Trophoblast cell (in vitro differentiated cells and primary cell): Measurements from ENCODE around the gene ATXN7.

Experiments
- DNase-seq, 2 donors: peaks; one replicate each; pipeline ENCODE4 v3.0.0-alpha.2; 2016
- H2AFZ ChIP-seq: 2 replicates; pipeline ENCODE4 v1.6.1; 2013; ENCODE audit warnings: low read length, moderate library complexity, mild to moderate bottlenecking; ENCODE audit not compliant: insufficient read depth, poor library complexity
- H2AK5ac ChIP-seq: 2 replicates; pipeline ENCODE4 v1.6.1; 2013; ENCODE audit warnings: mild to moderate bottlenecking, low read length
- H2BK120ac ChIP-seq: 2 replicates; pipeline ENCODE4 v1.6.1; 2013; ENCODE audit warnings: low read length, mild to moderate bottlenecking, moderate library complexity; ENCODE audit not compliant: insufficient read depth, poor library complexity
- H2BK12ac ChIP-seq: 2 replicates; pipeline ENCODE4 v1.6.1; 2013; ENCODE audit warnings: mild to moderate bottlenecking, low read length, moderate library complexity
- H2BK5ac ChIP-seq: 2 replicates; pipeline ENCODE4 v1.6.1; 2013; ENCODE audit warnings: low read length, low read depth, moderate library complexity, mild to moderate bottlenecking; ENCODE audit not compliant: poor library complexity
- H3K14ac ChIP-seq: 2 replicates; pipeline ENCODE4 v1.6.1; 2013; ENCODE audit warnings: mild to moderate bottlenecking, low read length
- H3K18ac ChIP-seq: 2 replicates; pipeline ENCODE4 v1.6.1; 2013; ENCODE audit warnings: mild to moderate bottlenecking, low read length
- H3K23ac ChIP-seq: 2 replicates; pipeline ENCODE4 v1.6.1; 2013; ENCODE audit warnings: low read length
- H3K27ac ChIP-seq: 2 replicates; pipeline ENCODE4 v1.5.1; 2013; ENCODE audit warnings: low read depth, mild to moderate bottlenecking, inconsistent platforms, low read length, moderate library complexity
- H3K27me3 ChIP-seq: 2 replicates; pipeline ENCODE4 v1.6.1; 2013; ENCODE audit warnings: inconsistent platforms, mild to moderate bottlenecking, low read length, moderate library complexity; ENCODE audit not compliant: insufficient read depth
- H3K36me3 ChIP-seq, 2 experiments: 1 replicate in 1 of 2; 2 replicates in 1 of 2; pipeline ENCODE4 v1.6.1; 2013; ENCODE audit warnings: low read length in 2 of 2, mild to moderate bottlenecking in 2 of 2, moderate library complexity in 1 of 2; ENCODE audit not compliant: insufficient read depth in 2 of 2, control insufficient read depth in 1 of 2
- H3K4ac ChIP-seq: 2 replicates; pipeline ENCODE4 v1.6.1; 2013; ENCODE audit warnings: low read depth, mild to moderate bottlenecking, low read length, moderate library complexity
- H3K4me1 ChIP-seq, 2 experiments: 1 replicate in 1 of 2; 2 replicates in 1 of 2; pipeline ENCODE4 v1.6.1; 2013; ENCODE audit warnings: low read length in 2 of 2, mild to moderate bottlenecking in 2 of 2, moderate library complexity in 1 of 2; ENCODE audit not compliant: insufficient read depth in 2 of 2, control insufficient read depth in 1 of 2
- H3K4me2 ChIP-seq: 2 replicates; pipeline ENCODE4 v1.6.1; 2013; ENCODE audit warnings: inconsistent platforms, mild to moderate bottlenecking, low read length, moderate library complexity
- H3K4me3 ChIP-seq: 2 replicates; pipeline ENCODE4 v1.5.1; 2013; ENCODE audit warnings: mild to moderate bottlenecking, low read depth, low read length, inconsistent platforms
- H3K79me1 ChIP-seq: one replicate; pipeline ENCODE4 v1.6.1; 2013; ENCODE audit warnings: low read length
- H3K79me2 ChIP-seq: 2 replicates; pipeline ENCODE4 v1.6.1; 2013; ENCODE audit warnings: low read length, mild to moderate bottlenecking; ENCODE audit not compliant: control insufficient read depth, insufficient read depth, poor library complexity
- H3K9ac ChIP-seq: 2 replicates; pipeline ENCODE4 v1.6.1; 2013; ENCODE audit warnings: mild to moderate bottlenecking, low read length
- H3K9me3 ChIP-seq: 2 replicates; pipeline ENCODE4 v1.6.1; 2013; ENCODE audit warnings: low read depth, mild to moderate bottlenecking, control low read depth, inconsistent platforms, low read length; ENCODE audit not compliant: insufficient read depth
- H4K12ac ChIP-seq: 2 replicates; pipeline ENCODE4 v1.6.1; 2013; ENCODE audit warnings: low read depth, mild to moderate bottlenecking, low read length, moderate library complexity
- H4K8ac ChIP-seq: 2 replicates; pipeline ENCODE4 v1.6.1; 2013; ENCODE audit warnings: low read depth, mild to moderate bottlenecking, low read length, moderate library complexity
- H4K91ac ChIP-seq: one replicate; pipeline ENCODE4 v1.6.1; 2013; ENCODE audit warnings: low read depth, mild to moderate bottlenecking, low read length, moderate library complexity
- WGBS: extraction: QIAGEN DNeasy Blood & Tissue Kit; methylation state at CpG from one replicate; pipeline ENCODE4 v1.1.7; 2013; ENCODE audit warnings: missing lambda C conversion rate; ENCODE audit not compliant: insufficient read length, insufficient coverage; ENCODE audit errors: extremely low coverage; 5-methylcytosine and 5-hydroxymethylcytosine counted together

ATXN7 gene

GRCh38 chr3:63857311-63857710, 6.4 kb upstream of the ATXN7 start:
- no peak overlapping the region for H3K18ac ChIP-seq
- no CpG with 5 or more reads among the region's 2 CpGs for WGBS
- H3K36me3 ChIP-seq: no peaks in the 10 kb centered on the region

DNA sequence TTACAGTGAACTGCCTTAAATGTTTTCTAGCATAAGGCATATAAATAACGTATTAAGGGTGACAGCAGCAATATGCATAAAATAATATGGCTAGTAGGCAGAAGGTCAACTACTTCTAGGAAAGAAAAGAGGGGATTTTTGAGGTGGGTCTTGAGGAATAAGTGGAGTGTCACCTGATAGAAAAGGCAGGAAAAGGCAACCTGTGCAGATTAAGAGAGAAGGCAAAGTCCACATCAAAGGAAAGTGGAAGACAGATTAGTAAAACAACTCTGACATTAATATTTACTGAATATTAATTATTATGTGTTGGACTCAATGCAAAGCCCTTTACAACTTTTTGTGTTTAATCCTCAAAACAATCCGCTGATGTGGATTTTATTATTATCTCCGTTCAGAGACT, 2.9 kb upstream of the ATXN7 start:
- no CpG with 5 or more reads among the region's 3 CpGs for WGBS
- Histone ChIP-seq H2BK120ac (no peak overlapping the region), H4K8ac (no peak overlapping the region), H2BK12ac (no peak overlapping the region), H3K27me3 (no peaks in the 10 kb centered on the region), H3K4me2 (no peak overlapping the region), H4K12ac (no peak overlapping the region), H3K18ac (no peak overlapping the region), H3K14ac (no peak overlapping the region), H3K23ac (no peak overlapping the region), H2BK5ac (no peak overlapping the region), H3K27ac (no peak overlapping the region), H2AK5ac (no peak overlapping the region), H3K9ac (no peak overlapping the region), H3K9me3 (no peaks in the 10 kb centered on the region), H3K79me2 (peaks cover 18% of the 10 kb centered on the region), H3K4me1 (peaks cover 5 to 7% of the 10 kb centered on the region in 2 experiments), H3K4ac (no peak overlapping the region), H3K4me3 (no peak overlapping the region), H3K36me3 (no peaks in the 10 kb centered on the region), H2AFZ (no peak overlapping the region), H3K79me1 (peaks cover 13% of the 10 kb centered on the region), H4K91ac (no peak overlapping the region)
- DNase-seq: no peak

More at GRCh38 chr3:63857311-63857710, 6.4 kb upstream of the ATXN7 start:
- H3K4me1 ChIP-seq: peaks cover 0 to 2% of the 10 kb centered on the region in 2 experiments
- no peaks in the 10 kb centered on the region for H3K9me3 ChIP-seq
- H3K4ac ChIP-seq: no peak overlapping the region
- no peak overlapping the region for H2BK12ac ChIP-seq
- no peak overlapping the region for H3K9ac ChIP-seq
- H2AK5ac ChIP-seq: no peak overlapping the region
- no peak overlapping the region for H3K27ac ChIP-seq
- H3K79me1 ChIP-seq: no peaks in the 10 kb centered on the region
- H4K91ac ChIP-seq: no peak overlapping the region
- no peak overlapping the region for H2BK5ac ChIP-seq
- no peak overlapping the region for H3K4me3 ChIP-seq
- no peaks in the 10 kb centered on the region for H3K27me3 ChIP-seq
- H3K4me2 ChIP-seq: no peak overlapping the region
- no peak overlapping the region for H4K8ac ChIP-seq
- no peak overlapping the region for H4K12ac ChIP-seq
- no peak overlapping the region for H2BK120ac ChIP-seq
- DNase-seq: no peak
- H3K79me2 ChIP-seq: no peaks in the 10 kb centered on the region
- H3K14ac ChIP-seq: no peak overlapping the region
- no peak overlapping the region for H2AFZ ChIP-seq
- no peak overlapping the region for H3K23ac ChIP-seq

- H3K23ac ChIP-seq: no peak overlapping the region
- no peak overlapping the region for H2BK12ac ChIP-seq
- DNase-seq: no peak
- no peak overlapping the region for H2AFZ ChIP-seq
- peaks cover 13% of the 10 kb centered on the region for H3K79me1 ChIP-seq
- H4K12ac ChIP-seq: no peak overlapping the region
- peaks cover 1% of the 10 kb centered on the region in 2 experiments for H3K36me3 ChIP-seq
- no CpG with 5 or more reads among the region's 5 CpGs for WGBS
- peaks cover 5 to 7% of the 10 kb centered on the region in 2 experiments for H3K4me1 ChIP-seq
- H3K27me3 ChIP-seq: no peaks in the 10 kb centered on the region
- H2BK120ac ChIP-seq: no peak overlapping the region
- H4K8ac ChIP-seq: no peak overlapping the region
- H3K4me2 ChIP-seq: no peak overlapping the region
- no peak overlapping the region for H3K4me3 ChIP-seq
- no peak overlapping the region for H3K14ac ChIP-seq
- H2AK5ac ChIP-seq: no peak overlapping the region
- no peak overlapping the region for H3K27ac ChIP-seq
- no peak overlapping the region for H3K18ac ChIP-seq
- no peak overlapping the region for H4K91ac ChIP-seq
- peaks cover 18% of the 10 kb centered on the region for H3K79me2 ChIP-seq
- no peak overlapping the region for H3K9ac ChIP-seq
- no peak overlapping the region for H3K4ac ChIP-seq
- no peak overlapping the region for H2BK5ac ChIP-seq
- H3K9me3 ChIP-seq: no peaks in the 10 kb centered on the region
These were observed 2.4 kb upstream of the ATXN7 start for GRCh38 chr3:63861306-63861705.

- H3K4me2 ChIP-seq: peak overlapping the region; percentile 81
- peaks cover 18% of the 10 kb centered on the region for H3K79me2 ChIP-seq
- H3K9me3 ChIP-seq: no peaks in the 10 kb centered on the region
- 100% methylated on average over 2 of the region's 5 CpGs for WGBS
- no peak overlapping the region for H3K23ac ChIP-seq
- no peak for DNase-seq
- H4K8ac ChIP-seq: peak overlapping the region; percentile 100
- peak overlapping the region; percentile 100 for H3K4ac ChIP-seq
- H3K14ac ChIP-seq: peak overlapping the region; percentile 100
- peak overlapping the region; percentile 99 for H4K91ac ChIP-seq
- peak overlapping the region; percentile 30 for H2BK12ac ChIP-seq
- H3K9ac ChIP-seq: peak overlapping the region; percentile 91
- H3K4me3 ChIP-seq: peak overlapping the region; percentile 85
- no peak overlapping the region for H3K27ac ChIP-seq
- H3K4me1 ChIP-seq: peaks cover 5 to 7% of the 10 kb centered on the region in 2 experiments
- peaks cover 1 to 2% of the 10 kb centered on the region in 2 experiments for H3K36me3 ChIP-seq
- no peaks in the 10 kb centered on the region for H3K27me3 ChIP-seq
- H2BK120ac ChIP-seq: peak overlapping the region; percentile 96
- peak overlapping the region; percentile 82 for H2AFZ ChIP-seq
- H2BK5ac ChIP-seq: peak overlapping the region; percentile 89
- peak overlapping the region; percentile 89 for H4K12ac ChIP-seq
- peaks cover 13% of the 10 kb centered on the region for H3K79me1 ChIP-seq
- H3K18ac ChIP-seq: peak overlapping the region; percentile 100
- H2AK5ac ChIP-seq: peak overlapping the region; percentile 98
These were observed 890 bp upstream of the ATXN7 start for GRCh38 chr3:63862804-63863149.
